Endodermal cell (in vitro differentiated cells): ENCODE measurements around the gene SYCP2. TPM values are rescaled to one million over a fixed set of nuclear protein-coding genes. Genes with fewer than 3 reads are reported as not detected.

Experiments
- DNase-seq: peaks from one replicate; pipeline ENCODE4 v3.0.0-alpha.2; 2017
- H3K27ac ChIP-seq: 2 replicates; pipeline ENCODE4 v1.5.1; 2013; ENCODE audit warnings: mild to moderate bottlenecking, low read depth, low read length, moderate library complexity
- H3K27me3 ChIP-seq: 2 replicates; pipeline ENCODE4 v1.6.1; 2013; ENCODE audit warnings: mild to moderate bottlenecking, low read length, moderate library complexity; ENCODE audit not compliant: insufficient read depth, control insufficient read depth, poor library complexity, severe bottlenecking
- H3K36me3 ChIP-seq: 2 replicates; pipeline ENCODE4 v1.7.0; 2013; ENCODE audit warnings: mild to moderate bottlenecking, low read length, moderate library complexity; ENCODE audit not compliant: control insufficient read depth, insufficient read depth
- H3K4me1 ChIP-seq: one replicate; pipeline ENCODE4 v1.7.0; 2013; ENCODE audit warnings: low read length; ENCODE audit not compliant: control insufficient read depth, insufficient read depth
- H3K4me3 ChIP-seq: 2 replicates; pipeline ENCODE4 v1.5.1; 2013; ENCODE audit warnings: mild to moderate bottlenecking, low read length, moderate library complexity
- H3K9ac ChIP-seq: 2 replicates; pipeline ENCODE4 v1.6.1; 2013; ENCODE audit warnings: mild to moderate bottlenecking, low read length, moderate library complexity; ENCODE audit not compliant: poor library complexity, severe bottlenecking; ENCODE audit errors: extremely low read depth
- H3K9me3 ChIP-seq: 2 replicates; pipeline ENCODE4 v1.6.1; 2013; ENCODE audit warnings: mild to moderate bottlenecking, low read length, moderate library complexity; ENCODE audit not compliant: control insufficient read depth
- H3K27ac Mint-ChIP-seq: 2 replicates; pipeline ENCODE4 v1.8.0; 2020; ENCODE audit warnings: mixed read lengths
- H3K27me3 Mint-ChIP-seq: 2 replicates; pipeline ENCODE4 v1.8.0; 2021; ENCODE audit warnings: mild to moderate bottlenecking, mixed read lengths; ENCODE audit not compliant: insufficient read depth
- H3K36me3 Mint-ChIP-seq: 2 replicates; pipeline ENCODE4 v1.8.0; 2020; ENCODE audit warnings: low read depth, mixed read lengths
- H3K4me1 Mint-ChIP-seq: 2 replicates; pipeline ENCODE4 v1.8.0; 2020; ENCODE audit warnings: mixed read lengths
- H3K4me3 Mint-ChIP-seq: 2 replicates; pipeline ENCODE4 v1.8.0; 2020; ENCODE audit warnings: mild to moderate bottlenecking, moderate library complexity, mixed read lengths
- H3K9me3 Mint-ChIP-seq: 2 replicates; pipeline ENCODE4 v1.8.0; 2020; ENCODE audit warnings: mild to moderate bottlenecking, mixed read lengths
- CTCF ChIP-seq: fragments of 200-600 bp; sonication (generic); conservative IDR thresholded peaks from 2 replicates; pipeline ENCODE4 v1.5.0; 2021; ENCODE audit warnings: antibody characterized with exemption, mild to moderate bottlenecking
- WGBS, 2 experiments: methylation state at CpG; one replicate each; pipeline versions ENCODE4 v1.1.5 to v1.1.7; 2013; ENCODE audit warnings: missing lambda C conversion rate in 2 of 2, mixed read lengths in 1 of 2; ENCODE audit not compliant: insufficient coverage in 1 of 2, insufficient read length in 1 of 2; 5-methylcytosine and 5-hydroxymethylcytosine counted together
- total RNA-seq, 2 donors: library from RNA; stranded (reverse); fragmentation: NEBNext Ultra II Directional in 1 of 2; extraction: Animal tissue kit (Norgen Biotek cat#: 25700) in 1 of 2; gene quantifications; 2 replicates in 1 of 2; 3 replicates in 1 of 2; pipeline ENCODE4 v1.2.1, GENCODE V29; 2021

SYCP2 gene
- total RNA-seq, 2 donors from 2014 or later = 1.2 to 1.4 TPM

GRCh38 chr20:59871096-59871495, 62.3 kb downstream of the SYCP2 start:
- no peak for TF ChIP-seq CTCF
- Histone ChIP-seq H3K9me3 (no peaks in the 10 kb centered on the region), H3K4me3 (no peak overlapping the region), H3K36me3 (no peaks in the 10 kb centered on the region), H3K27me3 (no peaks in the 10 kb centered on the region), H3K9ac (no peak overlapping the region), H3K27ac (no peak overlapping the region), H3K4me1 (no peaks in the 10 kb centered on the region)
- Mint-ChIP-seq H3K4me3 (no peak overlapping the region), H3K27me3 (peaks cover 4% of the 10 kb centered on the region), H3K4me1 (no peaks in the 10 kb centered on the region), H3K36me3 (no peaks in the 10 kb centered on the region), H3K9me3 (no peaks in the 10 kb centered on the region), H3K27ac (no peak overlapping the region)
- no peak for DNase-seq
- WGBS, 2 experiments = no CpG with 5 or more reads among the region's 1 CpG

DNA sequence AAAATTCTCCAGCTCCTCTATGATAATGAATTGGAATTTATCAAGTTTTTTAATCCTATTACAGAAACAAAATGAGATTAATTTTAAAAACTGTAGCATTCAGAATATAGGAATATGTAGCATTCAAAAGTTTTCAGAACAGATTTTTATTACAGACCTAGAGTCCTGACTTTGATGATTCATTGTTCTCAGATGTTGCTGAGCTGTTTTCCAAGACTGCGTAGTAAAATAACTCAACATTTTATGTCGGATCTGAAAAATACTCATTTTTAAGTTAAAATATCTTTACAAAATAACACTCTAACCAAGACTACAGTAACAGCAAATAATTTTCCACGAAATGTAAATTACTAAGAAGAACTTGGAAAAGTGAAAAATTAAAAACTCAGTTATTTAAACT, 67.1 kb downstream of the SYCP2 start:
- Histone ChIP-seq H3K27ac (no peak overlapping the region), H3K27me3 (no peaks in the 10 kb centered on the region), H3K4me3 (no peak overlapping the region), H3K36me3 (no peaks in the 10 kb centered on the region), H3K9ac (no peak overlapping the region), H3K4me1 (no peaks in the 10 kb centered on the region), H3K9me3 (no peaks in the 10 kb centered on the region)
- 83% methylated on average over 3 of the region's 3 CpGs; no CpG with 5 or more reads in 1 of the 2 experiments for WGBS, 2 experiments
- H3K27ac Mint-ChIP-seq = no peak overlapping the region
- H3K27me3 Mint-ChIP-seq = peaks cover 4% of the 10 kb centered on the region
- no peaks in the 10 kb centered on the region for H3K9me3 Mint-ChIP-seq
- no peaks in the 10 kb centered on the region for H3K36me3 Mint-ChIP-seq
- no peak overlapping the region for H3K4me3 Mint-ChIP-seq
- TF ChIP-seq CTCF = no peak
- no peaks in the 10 kb centered on the region for H3K4me1 Mint-ChIP-seq
- no peak for DNase-seq

DNA sequence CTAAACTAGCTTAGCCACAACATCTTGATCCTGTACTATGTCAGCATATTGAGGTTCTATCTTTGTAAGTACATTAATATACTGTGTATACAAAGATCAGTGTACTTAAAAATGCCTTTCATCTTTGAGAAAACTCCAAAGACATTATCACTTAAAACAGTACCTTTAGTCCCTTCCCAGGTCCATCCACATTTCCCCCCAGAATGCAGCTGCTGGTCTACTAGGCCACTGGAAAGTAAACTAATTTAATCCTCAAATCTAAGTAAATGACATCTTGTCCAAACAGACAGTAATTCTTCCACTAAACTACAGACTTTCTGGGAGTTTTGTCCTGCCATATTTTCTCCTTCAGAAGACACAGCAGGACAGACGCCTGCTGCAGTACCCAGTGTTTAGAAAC, 68.7 kb downstream of the SYCP2 start:
- no peak overlapping the region for H3K4me3 ChIP-seq
- 69 to 80% methylated on average over 1 of the region's 1 CpG for WGBS, 2 experiments
- Mint-ChIP-seq H3K36me3 (no peaks in the 10 kb centered on the region), H3K27ac (no peak overlapping the region), H3K27me3 (peaks cover 6% of the 10 kb centered on the region), H3K4me1 (no peaks in the 10 kb centered on the region), H3K9me3 (no peaks in the 10 kb centered on the region), H3K4me3 (no peak overlapping the region)
- no peaks in the 10 kb centered on the region for H3K36me3 ChIP-seq
- H3K4me1 ChIP-seq = no peaks in the 10 kb centered on the region
- no peak overlapping the region for H3K9ac ChIP-seq
- H3K27ac ChIP-seq = no peak overlapping the region
- no peak for DNase-seq
- H3K9me3 ChIP-seq = no peaks in the 10 kb centered on the region
- H3K27me3 ChIP-seq = no peaks in the 10 kb centered on the region
- TF ChIP-seq CTCF = no peak
